ENCODE data around the gene STARD10.

The STARD10 gene

GRCh38 chr11:72723508-72723907, 70.3 kb downstream of the STARD10 start:
- no peak for DNase-seq

DNA sequence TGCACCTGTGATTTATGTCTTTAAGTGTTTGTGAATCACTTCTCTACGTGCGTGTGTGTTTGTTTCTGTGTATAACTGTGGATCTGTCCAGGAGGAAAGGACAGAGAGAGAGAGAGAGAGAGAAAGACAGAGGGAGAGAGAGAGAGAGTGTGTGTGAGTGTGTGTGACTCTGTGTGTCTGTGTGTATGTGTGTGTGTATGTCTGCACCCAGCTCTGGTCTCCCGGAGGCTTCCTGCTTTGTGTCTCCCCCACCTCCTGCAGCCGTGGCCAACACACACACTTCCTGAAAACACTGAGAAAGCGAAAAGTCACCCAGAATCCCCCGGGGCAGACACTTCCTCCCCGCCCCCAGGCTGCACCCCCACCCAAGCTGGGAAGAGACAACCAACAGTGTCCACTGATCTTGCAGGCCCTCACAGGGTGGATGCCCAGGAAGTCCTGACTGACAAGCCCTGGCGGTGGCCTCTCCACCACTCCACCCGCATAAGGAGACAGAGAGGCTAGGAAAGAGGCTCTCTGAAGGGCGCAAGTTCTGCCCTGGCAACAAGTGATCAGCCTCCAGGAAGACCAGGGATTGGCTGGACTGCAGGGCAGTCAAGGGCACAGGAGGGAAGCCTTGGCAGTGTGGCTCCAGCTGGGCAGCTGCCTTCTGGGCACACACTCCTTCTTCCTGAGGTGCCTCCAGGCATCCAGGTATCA, 71.6 kb downstream of the STARD10 start:
- DNase-seq = peak; percentile 76

DNA sequence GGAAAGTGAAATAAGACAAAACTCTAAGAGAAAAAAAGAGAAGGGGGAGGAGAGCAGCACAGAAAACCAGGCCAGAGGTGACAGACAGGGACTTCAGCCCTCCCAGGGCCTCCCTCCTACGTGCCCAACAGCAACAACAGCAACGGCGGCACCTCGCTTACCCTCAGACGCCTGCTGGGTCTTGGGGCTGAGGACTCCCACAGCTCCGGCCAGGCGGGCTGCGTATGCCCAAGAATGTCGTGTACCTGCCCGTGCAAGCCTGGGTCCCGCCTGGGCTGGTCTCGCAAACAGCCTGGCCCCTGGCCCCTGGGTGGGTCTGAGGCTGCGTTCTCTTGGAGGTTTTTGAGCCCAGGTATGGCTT, 72.2 kb downstream of the STARD10 start:
- DNase-seq = no peak

- DNase-seq = no peak
These were observed 72.6 kb downstream of the STARD10 start for GRCh38 chr11:72721276-72721675.

GRCh38 chr11:72720784-72721183, 73.1 kb downstream of the STARD10 start:
- DNase-seq = no peak

DNA sequence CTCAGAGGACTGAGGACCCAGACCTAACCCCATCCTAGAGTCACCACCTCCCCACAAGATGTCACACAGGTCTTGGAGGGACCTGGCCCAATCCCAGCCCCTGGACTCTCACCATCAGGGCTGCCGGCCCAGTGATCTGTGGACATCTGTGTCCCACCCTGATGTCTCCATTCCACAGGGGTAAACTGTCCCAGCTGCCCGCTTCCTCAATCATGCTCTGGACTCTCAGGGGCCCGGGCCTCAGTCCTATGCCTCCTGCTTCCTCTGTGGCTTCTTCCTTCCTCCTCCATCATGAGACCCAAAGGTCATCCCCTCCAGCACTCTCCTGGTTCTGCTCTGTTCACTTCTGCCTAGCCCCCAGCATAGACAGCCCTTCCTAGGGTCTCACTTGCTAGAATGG, 73.8 kb downstream of the STARD10 start:
- no peak for DNase-seq

DNA sequence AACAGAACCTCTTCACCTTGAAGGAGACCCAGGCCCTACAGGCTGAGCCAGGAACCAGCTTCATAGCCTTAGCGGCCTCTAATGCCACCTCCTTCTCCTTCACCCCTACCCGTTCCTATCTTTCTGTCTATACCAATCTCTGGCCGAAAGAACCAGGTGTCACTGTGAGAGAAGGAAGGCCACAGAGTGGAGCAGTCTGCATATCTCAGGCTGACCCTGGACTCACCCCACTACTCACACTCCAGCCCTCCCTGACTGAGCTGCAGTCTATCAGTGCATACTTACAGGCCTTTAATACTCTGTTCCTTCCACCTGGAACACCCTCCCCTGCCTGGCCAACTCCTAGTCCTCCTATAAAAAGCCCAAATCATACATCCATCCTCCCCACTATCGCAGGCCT, 74.3 kb downstream of the STARD10 start:
- no peak for DNase-seq

GRCh38 chr11:72719144-72719543, 74.7 kb downstream of the STARD10 start:
- DNase-seq = no peak

DNA sequence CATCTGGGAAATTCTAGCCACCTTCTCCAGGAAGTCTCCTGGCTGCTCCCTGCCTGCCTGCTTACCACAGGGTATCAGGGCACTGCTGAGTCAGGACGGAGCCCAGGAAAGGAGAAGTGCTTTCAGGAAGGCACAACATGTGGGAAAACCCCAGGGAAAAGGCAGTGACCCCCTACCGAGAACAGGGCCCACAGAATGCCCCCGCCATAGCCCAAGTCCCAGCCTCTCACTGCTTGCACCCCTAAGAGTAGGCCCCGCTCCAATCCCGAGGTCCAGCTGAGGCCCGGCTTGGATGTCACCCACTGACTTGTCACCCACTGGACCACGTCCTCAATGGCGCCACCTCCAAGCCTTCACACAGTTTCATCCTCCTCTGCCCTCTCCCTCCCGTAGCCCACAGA, 75.7 kb downstream of the STARD10 start:
- no peak for DNase-seq

GRCh38 chr11:72716788-72717435, 76.9 kb downstream of the STARD10 start:
- no peak for DNase-seq

DNA sequence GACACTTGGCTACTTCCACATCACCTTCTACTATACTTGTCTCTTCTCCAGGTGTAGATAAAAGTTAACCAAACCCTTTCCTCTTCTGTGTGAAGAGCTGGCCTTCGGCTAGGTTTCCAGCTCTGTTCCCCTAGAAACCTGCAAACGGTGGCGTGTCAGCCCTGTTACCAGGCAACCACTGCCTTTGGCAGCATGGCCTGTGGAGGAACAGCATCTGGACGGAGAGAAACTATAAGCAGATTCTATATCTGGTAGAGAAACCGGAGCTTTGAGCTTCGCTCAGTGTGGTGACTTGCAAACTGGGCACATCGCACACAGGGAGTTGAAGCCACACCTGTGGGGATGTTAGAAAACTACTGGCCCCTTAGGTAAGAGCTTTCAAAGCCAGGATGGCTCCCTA, 77.6 kb downstream of the STARD10 start:
- DNase-seq = no peak

DNA sequence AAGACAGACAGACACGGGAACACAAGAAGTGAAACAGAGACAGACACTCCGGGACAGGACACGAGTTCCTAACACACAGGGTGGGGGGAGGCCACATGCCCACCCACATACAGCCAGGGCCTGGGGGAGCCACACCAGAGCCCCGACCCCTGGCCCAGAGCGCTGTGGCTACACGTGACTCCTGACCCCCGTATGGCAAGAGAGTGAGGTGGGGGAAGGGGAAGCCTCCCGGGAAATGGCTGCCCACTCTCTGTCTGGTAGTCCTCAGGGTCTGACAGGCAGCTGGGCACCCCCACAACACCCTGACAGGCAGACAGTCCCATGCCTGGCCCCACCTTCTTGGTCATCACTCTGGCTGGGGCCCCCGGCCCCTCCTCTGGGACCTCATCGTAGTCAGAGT, 81.0 kb downstream of the STARD10 start:
- DNase-seq = no peak

- no peak for DNase-seq
These were observed 81.6 kb downstream of the STARD10 start for GRCh38 chr11:72712168-72712751.

DNA sequence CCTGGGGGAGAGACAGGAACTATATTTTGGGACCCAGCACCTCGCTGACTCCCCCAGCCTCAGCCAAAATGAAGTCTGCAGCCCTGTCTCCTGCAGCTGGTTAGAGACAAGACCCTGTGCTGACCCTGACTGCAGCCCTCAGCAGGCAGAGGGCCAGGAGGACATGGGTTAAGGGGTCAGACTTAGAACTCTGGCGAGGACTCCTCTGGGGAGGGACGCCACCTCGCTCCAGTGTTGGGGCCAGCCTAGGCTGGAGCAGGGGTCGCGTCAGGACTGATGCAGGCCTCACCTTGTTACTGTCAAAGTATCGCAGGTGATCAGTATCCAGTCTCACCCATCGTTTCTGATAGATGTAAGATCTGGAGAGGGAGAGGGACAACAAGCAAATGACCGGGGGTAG, 82.7 kb downstream of the STARD10 start:
- no peak for DNase-seq

DNA sequence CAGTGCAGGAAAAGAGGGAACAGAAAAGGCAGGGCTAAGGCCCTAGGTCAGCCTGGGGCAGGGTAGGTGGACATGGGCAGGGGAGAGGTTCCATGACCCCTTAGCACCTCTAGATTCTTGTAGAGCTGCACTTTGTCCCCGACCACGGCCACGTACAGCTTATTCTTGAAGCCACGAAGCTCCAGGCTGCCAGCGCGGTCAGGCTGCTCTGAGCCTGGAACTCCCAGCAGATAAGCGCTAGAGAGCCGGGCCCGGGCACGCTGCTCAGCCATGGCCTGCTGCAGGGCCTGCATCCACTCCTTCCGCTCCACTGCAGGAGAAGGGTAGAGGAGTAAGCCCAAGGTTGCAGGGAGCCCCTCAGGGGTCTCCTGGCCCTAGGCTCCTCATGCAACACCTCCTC, 83.6 kb downstream of the STARD10 start:
- no peak for DNase-seq

GRCh38 chr11:72709478-72710238, 84.2 kb downstream of the STARD10 start:
- no peak for DNase-seq

DNA sequence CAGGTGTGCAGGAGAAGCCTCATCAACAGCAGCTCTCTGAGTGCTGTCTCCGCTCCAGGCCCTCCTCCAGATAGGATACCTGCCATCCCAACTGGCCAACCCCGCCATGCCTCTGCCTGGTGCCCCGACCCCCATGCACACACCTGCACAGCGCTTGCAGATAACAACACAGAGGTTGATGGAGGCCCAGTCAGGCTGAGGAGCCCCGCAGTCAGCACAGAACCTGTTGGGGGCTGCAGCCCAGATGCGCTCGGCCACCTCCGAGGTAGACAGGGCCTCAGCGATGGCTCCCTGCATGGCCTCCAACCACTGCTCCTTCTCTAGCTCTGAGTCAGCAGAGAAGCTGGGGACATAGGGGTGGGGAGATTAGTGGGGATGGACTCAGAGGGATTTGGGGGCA, 86.8 kb downstream of the STARD10 start:
- DNase-seq = no peak

- no peak for DNase-seq
These were observed 87.3 kb downstream of the STARD10 start for GRCh38 chr11:72706579-72706978.

GRCh38 chr11:72705442-72706365, 88.1 kb downstream of the STARD10 start:
- no peak for DNase-seq

- DNase-seq = no peak
These were observed 89.0 kb downstream of the STARD10 start for GRCh38 chr11:72704783-72705265.
